GM06990 (cell line): ENCODE measurements around the gene RABL3.

Experiments used
- DNase-seq: peaks from one replicate; pipeline ENCODE4 v3.0.0-alpha.2; 2011; ENCODE audit not compliant: insufficient read length; ENCODE audit errors: extremely low read depth
- H3K27me3 ChIP-seq: replicated peaks from 2 replicates; pipeline ENCODE4 v1.6.0; 2011; ENCODE audit warnings: low read length; ENCODE audit not compliant: control insufficient read depth, insufficient read depth
- H3K36me3 ChIP-seq: 2 replicates; pipeline ENCODE4 v1.5.1; 2011; ENCODE audit warnings: low read length; ENCODE audit not compliant: control insufficient read depth, insufficient read depth
- H3K4me3 ChIP-seq: replicated peaks from 2 replicates; pipeline ENCODE4 v1.5.1; 2011; ENCODE audit warnings: low read depth, mild to moderate bottlenecking, control low read depth, low read length
- TF ChIP-seq, protein P1 (sequence below): IDR thresholded peaks from 2 replicates; pipeline ENCODE4 v1.5.1; 2011; ENCODE audit warnings: low read length, control low read depth, mild to moderate bottlenecking, inconsistent platforms; ENCODE audit not compliant: insufficient read depth, poor library complexity, severe bottlenecking

The RABL3 gene

GRCh38 chr3:120705884-120706582 lies 36.3 kb downstream of the RABL3 start:
- TF ChIP-seq, protein P1, sequence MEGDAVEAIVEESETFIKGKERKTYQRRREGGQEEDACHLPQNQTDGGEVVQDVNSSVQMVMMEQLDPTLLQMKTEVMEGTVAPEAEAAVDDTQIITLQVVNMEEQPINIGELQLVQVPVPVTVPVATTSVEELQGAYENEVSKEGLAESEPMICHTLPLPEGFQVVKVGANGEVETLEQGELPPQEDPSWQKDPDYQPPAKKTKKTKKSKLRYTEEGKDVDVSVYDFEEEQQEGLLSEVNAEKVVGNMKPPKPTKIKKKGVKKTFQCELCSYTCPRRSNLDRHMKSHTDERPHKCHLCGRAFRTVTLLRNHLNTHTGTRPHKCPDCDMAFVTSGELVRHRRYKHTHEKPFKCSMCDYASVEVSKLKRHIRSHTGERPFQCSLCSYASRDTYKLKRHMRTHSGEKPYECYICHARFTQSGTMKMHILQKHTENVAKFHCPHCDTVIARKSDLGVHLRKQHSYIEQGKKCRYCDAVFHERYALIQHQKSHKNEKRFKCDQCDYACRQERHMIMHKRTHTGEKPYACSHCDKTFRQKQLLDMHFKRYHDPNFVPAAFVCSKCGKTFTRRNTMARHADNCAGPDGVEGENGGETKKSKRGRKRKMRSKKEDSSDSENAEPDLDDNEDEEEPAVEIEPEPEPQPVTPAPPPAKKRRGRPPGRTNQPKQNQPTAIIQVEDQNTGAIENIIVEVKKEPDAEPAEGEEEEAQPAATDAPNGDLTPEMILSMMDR = no peak
- Histone ChIP-seq H3K27me3 (no peaks in the 10 kb centered on the region), H3K36me3 (no peaks in the 10 kb centered on the region; the same call in 1 of the 2 replicates), H3K4me3 (no peak overlapping the region)
- no peak for DNase-seq

DNA sequence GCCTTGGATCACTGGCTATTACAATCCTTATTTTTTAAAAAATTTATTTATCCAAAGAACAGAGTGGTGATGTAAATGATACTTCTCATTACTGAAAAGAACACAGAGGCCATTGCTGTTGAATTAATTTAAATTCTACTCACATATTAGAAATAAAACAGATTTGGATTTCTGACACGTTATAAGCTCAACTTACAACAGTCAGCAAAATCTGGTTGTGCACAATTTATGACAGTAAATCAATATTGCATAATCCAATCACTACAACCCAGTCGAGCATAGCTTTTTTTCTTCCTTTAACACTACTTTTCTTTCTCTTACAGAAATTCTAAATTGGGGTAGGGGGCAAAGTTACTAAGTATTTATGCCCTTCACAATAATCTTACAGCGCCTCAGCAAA lies 43.0 kb downstream of the RABL3 start:
- TF ChIP-seq, protein P1 = no peak
- Histone ChIP-seq H3K36me3 (no peaks in the 10 kb centered on the region), H3K4me3 (no peak overlapping the region), H3K27me3 (no peaks in the 10 kb centered on the region)
- DNase-seq = no peak

- H3K27me3 ChIP-seq = no peaks in the 10 kb centered on the region
- TF ChIP-seq, protein P1 = no peak
- DNase-seq = no peak
- H3K4me3 ChIP-seq = no peak overlapping the region
- H3K36me3 ChIP-seq = no peaks in the 10 kb centered on the region
Observed at GRCh38 chr3:120693439-120694171, 48.7 kb downstream of the RABL3 start.

DNA sequence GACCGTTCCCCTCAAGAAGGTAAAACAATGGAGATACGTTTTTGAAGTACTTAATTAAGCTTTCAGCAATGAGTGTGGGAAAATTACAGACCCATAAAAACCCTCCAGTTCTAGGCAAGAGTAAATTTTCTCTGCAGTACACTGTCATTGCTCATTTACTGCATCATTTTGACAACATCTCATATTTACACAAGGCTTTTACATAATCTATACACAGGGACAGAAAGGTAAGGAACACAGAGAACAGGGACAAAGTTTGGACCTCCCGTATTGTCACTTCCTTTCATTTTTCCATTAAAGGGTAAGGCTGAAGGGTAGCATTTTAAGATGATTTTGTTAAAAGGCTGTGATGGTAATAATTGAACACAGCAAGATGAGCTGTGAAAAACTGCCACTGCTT lies 52.9 kb downstream of the RABL3 start:
- no peaks in the 10 kb centered on the region for H3K27me3 ChIP-seq
- H3K4me3 ChIP-seq = no peak overlapping the region
- DNase-seq = no peak
- H3K36me3 ChIP-seq = no peaks in the 10 kb centered on the region
- TF ChIP-seq, protein P1 = no peak

DNA sequence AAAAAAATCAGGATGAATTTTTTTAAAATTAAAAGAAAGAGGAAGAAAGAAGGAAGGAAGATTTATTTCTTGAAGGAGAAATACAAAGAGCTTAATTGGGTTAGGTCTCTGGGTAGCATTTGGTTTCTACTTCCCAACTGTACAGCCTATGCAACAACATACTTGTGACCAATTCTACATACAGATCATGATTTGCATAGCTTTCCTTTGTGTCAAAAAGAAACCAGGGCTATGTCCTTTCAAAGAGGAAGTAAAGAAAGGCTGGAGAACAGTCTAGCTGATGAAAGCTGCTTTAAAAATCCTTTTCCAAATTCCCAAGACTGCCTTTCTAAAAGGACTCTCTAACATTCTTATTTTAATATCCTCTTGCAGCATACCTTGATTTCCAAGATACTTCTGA lies 54.2 kb downstream of the RABL3 start:
- H3K36me3 ChIP-seq = no peaks in the 10 kb centered on the region
- DNase-seq = peak; percentile 28
- no peak overlapping the region for H3K4me3 ChIP-seq
- TF ChIP-seq, protein P1 = no peak
- H3K27me3 ChIP-seq = no peaks in the 10 kb centered on the region
